Stomach (tissue), 4 donors: ENCODE data around the gene CAPZA1.

Source experiments
- EP300 ChIP-seq: sonication (generic); formaldehyde crosslinking; IDR thresholded peaks from one replicate; pipeline ENCODE4 v1.6.1; 2017; ENCODE audit warnings: antibody characterized with exemption
- POLR2A ChIP-seq, 4 donors: fragments of 450-650 bp; IDR thresholded peaks; one replicate each; pipeline ENCODE4 v1.6.1; 2016; ENCODE audit warnings: antibody characterized with exemption in 4 of 4, control low read depth in 2 of 4, mild to moderate bottlenecking in 1 of 4, moderate library complexity in 1 of 4

DNA sequence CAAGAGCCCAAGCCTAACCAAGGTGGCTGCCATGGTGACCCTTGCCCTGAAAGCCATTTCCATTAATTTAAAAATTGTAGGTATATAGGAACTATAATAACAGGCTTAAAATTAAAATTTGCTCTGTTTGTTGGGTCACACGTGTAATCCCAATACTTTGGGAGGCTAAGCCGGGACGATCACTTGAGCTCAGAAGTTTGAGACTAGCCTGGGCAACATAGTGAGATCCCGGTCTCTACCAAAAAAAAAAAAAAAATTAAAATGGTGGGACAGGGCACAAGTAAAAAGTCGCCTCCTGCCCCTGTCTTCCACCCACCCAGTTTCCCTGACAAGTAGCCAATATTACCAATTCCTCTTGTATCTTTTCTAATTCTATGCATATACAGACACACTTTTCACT is 6.6 kb downstream of the CAPZA1 start:
- no peak for TF ChIP-seq EP300
- TF ChIP-seq POLR2A (IDR thresholded peaks at IDR 0.05): no peak
